ENCODE measurements around the gene TMEM232.

The TMEM232 gene

DNA sequence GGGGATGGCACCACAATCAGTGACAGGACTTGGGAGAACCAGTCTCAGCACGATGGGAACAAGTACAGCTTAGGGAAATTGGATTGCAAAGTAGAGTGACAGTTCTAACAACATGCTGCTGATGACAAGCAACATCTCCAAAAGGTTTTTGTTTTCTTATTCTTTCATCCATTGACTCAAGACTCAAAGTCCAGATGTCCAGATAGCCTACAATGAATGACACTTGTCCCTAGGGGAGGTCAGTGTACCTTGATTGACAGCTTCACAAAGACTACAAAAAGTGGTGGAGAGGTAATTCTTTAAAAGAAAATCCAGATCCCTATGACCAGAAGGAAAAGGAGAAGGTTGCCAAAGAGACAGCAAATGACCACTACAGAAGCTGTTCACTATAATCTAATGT, 323.9 kb downstream of the TMEM232 start:
- TF ChIP-seq, protein P1, sequence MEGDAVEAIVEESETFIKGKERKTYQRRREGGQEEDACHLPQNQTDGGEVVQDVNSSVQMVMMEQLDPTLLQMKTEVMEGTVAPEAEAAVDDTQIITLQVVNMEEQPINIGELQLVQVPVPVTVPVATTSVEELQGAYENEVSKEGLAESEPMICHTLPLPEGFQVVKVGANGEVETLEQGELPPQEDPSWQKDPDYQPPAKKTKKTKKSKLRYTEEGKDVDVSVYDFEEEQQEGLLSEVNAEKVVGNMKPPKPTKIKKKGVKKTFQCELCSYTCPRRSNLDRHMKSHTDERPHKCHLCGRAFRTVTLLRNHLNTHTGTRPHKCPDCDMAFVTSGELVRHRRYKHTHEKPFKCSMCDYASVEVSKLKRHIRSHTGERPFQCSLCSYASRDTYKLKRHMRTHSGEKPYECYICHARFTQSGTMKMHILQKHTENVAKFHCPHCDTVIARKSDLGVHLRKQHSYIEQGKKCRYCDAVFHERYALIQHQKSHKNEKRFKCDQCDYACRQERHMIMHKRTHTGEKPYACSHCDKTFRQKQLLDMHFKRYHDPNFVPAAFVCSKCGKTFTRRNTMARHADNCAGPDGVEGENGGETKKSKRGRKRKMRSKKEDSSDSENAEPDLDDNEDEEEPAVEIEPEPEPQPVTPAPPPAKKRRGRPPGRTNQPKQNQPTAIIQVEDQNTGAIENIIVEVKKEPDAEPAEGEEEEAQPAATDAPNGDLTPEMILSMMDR (conservative IDR thresholded peaks at IDR 0.05; ENCODE audit: low read depth, low read length) = no peak
- H3K4me3 ChIP-seq (ENCODE audit: low read depth, low read length) = no peak overlapping the region
- DNase-seq (ENCODE audit: low read depth) = no peak

DNA sequence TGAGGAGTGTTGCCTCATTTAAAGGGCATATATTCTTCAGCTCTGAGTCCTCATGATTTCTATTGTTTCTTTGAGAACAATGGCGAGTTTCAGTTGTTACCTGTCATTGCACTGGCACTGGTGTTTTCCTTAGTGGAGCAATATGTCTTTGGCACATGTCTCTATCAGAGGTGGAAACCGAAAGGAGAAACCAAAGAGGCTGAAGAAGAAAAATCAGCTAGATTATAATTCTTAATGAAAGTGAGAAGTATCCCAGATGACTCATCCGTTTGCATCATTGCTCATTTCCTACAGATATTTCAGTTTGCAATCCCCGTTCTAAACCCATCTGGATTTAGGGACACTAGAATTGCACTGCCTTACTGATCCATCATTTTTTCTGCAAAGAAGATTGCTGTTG, 324.6 kb downstream of the TMEM232 start:
- peak; percentile 23 for DNase-seq (ENCODE audit: low read depth)
- no peak overlapping the region for H3K4me3 ChIP-seq (ENCODE audit: low read depth, low read length)
- TF ChIP-seq, protein P1 (conservative IDR thresholded peaks at IDR 0.05; ENCODE audit: low read depth, low read length) = no peak

DNA sequence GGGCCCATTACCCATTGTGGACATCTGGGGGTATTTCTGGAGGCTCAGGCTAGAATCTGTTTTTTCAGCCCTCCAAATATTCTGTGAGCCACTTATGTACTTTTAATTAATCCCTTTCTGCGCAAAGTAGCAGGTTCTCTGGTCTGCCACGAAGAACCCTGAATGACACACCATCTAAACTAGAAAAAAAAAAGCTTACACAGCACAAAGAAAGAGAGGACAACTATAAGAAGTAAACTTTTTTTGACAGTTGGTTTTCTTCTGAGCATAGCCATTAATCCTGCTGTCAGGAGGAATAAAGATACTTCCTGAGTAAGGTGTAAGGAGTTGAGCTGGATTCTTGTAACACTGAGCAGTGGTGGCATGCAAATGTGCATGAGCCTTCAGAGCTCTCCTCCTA, 327.5 kb downstream of the TMEM232 start:
- TF ChIP-seq, protein P1 (conservative IDR thresholded peaks at IDR 0.05; ENCODE audit: low read depth, low read length) = no peak
- no peak for DNase-seq (ENCODE audit: low read depth)
- no peak overlapping the region for H3K4me3 ChIP-seq (ENCODE audit: low read depth, low read length)

DNA sequence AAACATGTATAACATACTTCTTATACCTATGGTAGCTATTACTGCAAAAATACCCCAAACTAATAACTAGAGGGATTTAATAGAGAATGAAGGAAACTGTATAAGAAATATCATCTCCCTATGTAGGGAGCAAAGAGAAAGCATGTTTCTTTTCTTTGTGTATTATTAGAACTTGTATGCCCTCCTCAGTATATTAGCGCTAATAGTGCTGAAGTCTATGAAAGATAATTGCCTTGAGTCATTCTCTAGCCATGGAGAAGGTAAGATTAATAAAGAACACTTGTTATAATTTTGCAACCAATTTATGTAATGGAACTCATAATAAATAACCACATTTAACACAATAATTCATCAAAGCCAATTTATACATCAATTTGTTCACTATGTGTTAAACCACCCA, 329.2 kb downstream of the TMEM232 start:
- TF ChIP-seq, protein P1 (conservative IDR thresholded peaks at IDR 0.05; ENCODE audit: low read depth, low read length) = no peak
- H3K4me3 ChIP-seq (ENCODE audit: low read depth, low read length) = no peak overlapping the region
- no peak for DNase-seq (ENCODE audit: low read depth)

DNA sequence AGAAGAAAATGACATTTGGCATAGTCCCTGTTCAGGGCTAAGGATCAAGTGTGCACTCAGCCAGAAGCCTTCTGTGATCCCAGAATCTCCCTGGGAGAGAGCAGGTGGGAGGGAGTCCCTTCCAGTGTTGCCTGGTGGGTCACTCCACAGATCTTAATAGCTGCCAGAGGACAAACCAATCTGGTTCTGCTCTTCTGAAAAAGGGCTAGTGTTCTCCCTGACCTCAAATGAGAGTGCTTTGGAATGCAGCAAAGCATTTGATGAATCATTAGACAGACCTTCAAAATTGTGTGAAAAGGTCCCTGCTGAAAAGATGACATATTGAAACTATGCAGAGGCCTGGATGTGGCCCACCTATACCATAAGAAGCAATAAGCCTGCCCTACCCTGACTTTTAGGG, 339.7 kb downstream of the TMEM232 start:
- H3K4me3 ChIP-seq (ENCODE audit: low read depth, low read length) = no peak overlapping the region
- TF ChIP-seq, protein P1 (conservative IDR thresholded peaks at IDR 0.05; ENCODE audit: low read depth, low read length) = no peak
- DNase-seq (ENCODE audit: low read depth) = peak; percentile 74

DNA sequence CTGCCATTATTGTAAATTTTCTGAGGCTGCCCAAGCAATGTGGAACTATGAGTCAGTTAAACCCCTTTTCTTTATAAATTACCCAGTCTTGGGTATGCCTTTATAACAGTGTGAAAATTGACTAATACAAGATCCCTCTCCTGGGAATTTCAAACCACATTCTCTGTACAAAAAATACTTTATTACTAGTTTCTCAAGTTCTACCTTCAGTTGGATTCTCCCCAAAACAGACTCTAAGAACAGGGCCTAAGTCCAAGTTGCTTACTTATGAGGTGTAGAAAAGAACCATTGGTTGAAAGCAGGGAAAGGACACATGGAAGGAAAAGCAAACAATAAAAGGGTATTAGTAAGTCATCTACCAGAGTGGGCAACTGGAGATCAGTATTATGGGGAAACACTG, 343.2 kb downstream of the TMEM232 start:
- H3K4me3 ChIP-seq (ENCODE audit: low read depth, low read length) = no peak overlapping the region
- TF ChIP-seq, protein P1 (conservative IDR thresholded peaks at IDR 0.05; ENCODE audit: low read depth, low read length) = no peak
- DNase-seq (ENCODE audit: low read depth) = no peak

DNA sequence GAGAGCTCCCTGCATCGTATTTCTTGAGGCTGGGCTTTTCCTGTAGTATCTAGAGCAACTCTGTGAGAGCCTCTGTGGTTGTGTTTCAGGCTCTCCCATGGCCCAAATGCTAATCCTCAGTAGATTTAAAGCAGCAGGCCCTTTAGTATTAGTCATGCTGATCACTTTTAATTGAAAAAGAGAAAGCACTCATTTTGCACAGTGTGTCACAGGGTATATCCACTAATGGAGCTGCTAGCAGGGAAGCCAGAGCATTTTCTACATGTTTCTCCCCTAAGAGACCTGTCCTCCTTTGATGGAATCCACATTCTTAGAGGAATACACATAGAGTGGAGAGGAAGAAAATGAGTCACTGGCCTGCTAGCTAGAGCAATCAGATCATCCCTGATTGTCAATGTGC, 348.5 kb downstream of the TMEM232 start:
- TF ChIP-seq, protein P1 (conservative IDR thresholded peaks at IDR 0.05; ENCODE audit: low read depth, low read length) = no peak
- no peak overlapping the region for H3K4me3 ChIP-seq (ENCODE audit: low read depth, low read length)
- DNase-seq (ENCODE audit: low read depth) = peak; percentile 62
